Gastroesophageal sphincter (tissue), 4 donors: ENCODE results near the gene OR5M8. TPM values are rescaled to one million over a fixed set of nuclear protein-coding genes. Genes with fewer than 3 reads are reported as not detected.

Experiments used
- ATAC-seq: fragments of 150-250 bp; one replicate; pipeline ENCODE4 v1.9.1; 2016; ENCODE audit warnings: mild to moderate bottlenecking, moderate library complexity
- H3K27ac ChIP-seq, 4 donors: fragments of 200-600 bp; sonication (generic) in 3 of 4; 1 replicate in 3 of 4; 2 replicates in 1 of 4; pipeline ENCODE4 v1.5.1; 2016 to 2019
- H3K27me3 ChIP-seq: fragments of 200-600 bp; sonication (generic); one replicate; pipeline ENCODE4 v1.5.1; 2019
- H3K36me3 ChIP-seq, 2 donors: fragments of 200-600 bp; sonication (generic); one replicate each; pipeline ENCODE4 v1.5.1; 2019; ENCODE audit warnings: control low read depth in 1 of 2
- H3K4me1 ChIP-seq, 3 donors: fragments of 200-600 bp; sonication (generic); 1 replicate in 2 of 3; 2 replicates in 1 of 3; pipeline ENCODE4 v1.5.1; 2016 to 2019; ENCODE audit warnings: control low read depth in 2 of 3
- H3K4me3 ChIP-seq, 2 donors: fragments of 200-600 bp; sonication (generic); one replicate each; pipeline ENCODE4 v1.5.1; 2019; ENCODE audit warnings: mild to moderate bottlenecking in 1 of 2, moderate library complexity in 1 of 2
- H3K9me3 ChIP-seq, 3 donors: fragments of 200-600 bp; sonication (generic); one replicate each; pipeline ENCODE4 v1.5.1; 2017 to 2019; ENCODE audit warnings: control low read depth in 2 of 3
- CTCF ChIP-seq, 4 experiments: fragments of 200-600 bp in 2 of 4; fragments of 450-650 bp in 2 of 4; sonication (generic) in 1 of 4; IDR thresholded peaks; one replicate each; pipeline ENCODE4 v1.5.1; 2017 to 2019; ENCODE audit warnings: antibody characterized with exemption in 4 of 4, mild to moderate bottlenecking in 2 of 4, moderate library complexity in 2 of 4
- EP300 ChIP-seq: sonication (generic); formaldehyde crosslinking; IDR thresholded peaks from one replicate; pipeline ENCODE4 v1.6.1; 2017; ENCODE audit warnings: antibody characterized with exemption, mild to moderate bottlenecking
- POLR2A ChIP-seq, 2 donors: fragments of 450-650 bp; IDR thresholded peaks; one replicate each; pipeline ENCODE4 v1.6.1; 2017; ENCODE audit warnings: antibody characterized with exemption in 2 of 2, mild to moderate bottlenecking in 2 of 2, moderate library complexity in 1 of 2
- POLR2AphosphoS5 ChIP-seq: sonication (generic); formaldehyde crosslinking; IDR thresholded peaks from one replicate; pipeline ENCODE4 v1.6.1; 2017; ENCODE audit warnings: antibody characterized with exemption
- WGBS, 2 donors: methylation state at CpG; one replicate each; pipeline ENCODE4 v1.1.5; 2018; ENCODE audit warnings: low coverage in 1 of 2; 5-methylcytosine and 5-hydroxymethylcytosine counted together
- total RNA-seq, 4 donors: library from RNA; depleted of rRNA; stranded (reverse); fragments of >200 nt; gene quantifications; one replicate each; pipeline ENCODE4 v1.1.0, GENCODE V29; 2016

OR5M8 gene
- not detected for total RNA-seq

DNA sequence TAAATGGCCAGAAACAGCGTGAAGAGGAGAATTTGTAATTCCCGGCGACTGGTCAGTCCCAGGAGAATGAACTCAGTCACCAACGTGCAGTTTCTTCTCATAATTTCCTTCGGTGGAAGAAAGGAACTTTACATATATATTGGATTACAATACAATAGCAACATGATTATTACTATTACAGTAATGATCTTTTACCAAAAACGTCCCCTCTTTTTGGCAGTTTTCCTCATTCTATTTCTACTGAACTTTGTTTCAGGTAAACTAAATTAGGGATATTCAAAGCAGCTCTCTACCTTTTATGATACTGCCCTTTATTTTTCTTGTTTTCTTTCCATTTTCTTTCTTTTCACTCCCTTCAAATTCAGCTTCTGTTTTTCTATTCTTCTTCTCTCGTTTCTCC, at the start of gene OR5M8:
Gene OR5M8 (minus strand): TSS at position 101 of the 400 bp plus-strand sequence. CDS start 0 bp downstream, at position 101.
- TF ChIP-seq POLR2A (IDR thresholded peaks at IDR 0.05) (no peak), CTCF (IDR thresholded peaks at IDR 0.05) (no peak), EP300 (no peak), POLR2AphosphoS5 (no peak)
- 38 to 76% methylated on average over 1 to 7 of the region's 7 CpGs for WGBS, 2 donors
- no peaks in the 10 kb centered on the region for H3K4me1 ChIP-seq
- H3K9me3 ChIP-seq = peaks cover 0 to 9% (median 0%) of the 10 kb centered on the region in 3 donors
- H3K4me3 ChIP-seq = no peak within 1 kb of the TSS
- H3K27me3 ChIP-seq = no peaks in the 10 kb centered on the region
- H3K27ac ChIP-seq = no peak within 1 kb of the TSS
- no peak for ATAC-seq
- no peaks in the 10 kb centered on the region for H3K36me3 ChIP-seq

GRCh38 chr11:56533054-56533740, 42.0 kb upstream of the OR5M8 start:
- WGBS, 2 donors = 65 to 74% methylated on average over 3 of the region's 3 CpGs
- Histone ChIP-seq H3K36me3 (no peaks in the 10 kb centered on the region), H3K9me3 (no peaks in the 10 kb centered on the region), H3K4me3 (no peak overlapping the region), H3K27me3 (no peaks in the 10 kb centered on the region), H3K27ac (no peak overlapping the region), H3K4me1 (no peaks in the 10 kb centered on the region)
- TF ChIP-seq EP300 (no peak), POLR2AphosphoS5 (no peak), POLR2A (IDR thresholded peaks at IDR 0.05) (no peak), CTCF (IDR thresholded peaks at IDR 0.05) (no peak)
- ATAC-seq = no peak

GRCh38 chr11:56531856-56532255, 40.7 kb upstream of the OR5M8 start:
- Histone ChIP-seq H3K27me3 (no peaks in the 10 kb centered on the region), H3K4me3 (no peak overlapping the region), H3K36me3 (no peaks in the 10 kb centered on the region), H3K9me3 (no peaks in the 10 kb centered on the region), H3K4me1 (no peaks in the 10 kb centered on the region), H3K27ac (no peak overlapping the region)
- WGBS, 2 donors = 79 to 81% methylated on average over 2 of the region's 2 CpGs
- ATAC-seq = no peak
- TF ChIP-seq EP300 (no peak), CTCF (IDR thresholded peaks at IDR 0.05) (no peak), POLR2A (IDR thresholded peaks at IDR 0.05) (no peak), POLR2AphosphoS5 (no peak)

DNA sequence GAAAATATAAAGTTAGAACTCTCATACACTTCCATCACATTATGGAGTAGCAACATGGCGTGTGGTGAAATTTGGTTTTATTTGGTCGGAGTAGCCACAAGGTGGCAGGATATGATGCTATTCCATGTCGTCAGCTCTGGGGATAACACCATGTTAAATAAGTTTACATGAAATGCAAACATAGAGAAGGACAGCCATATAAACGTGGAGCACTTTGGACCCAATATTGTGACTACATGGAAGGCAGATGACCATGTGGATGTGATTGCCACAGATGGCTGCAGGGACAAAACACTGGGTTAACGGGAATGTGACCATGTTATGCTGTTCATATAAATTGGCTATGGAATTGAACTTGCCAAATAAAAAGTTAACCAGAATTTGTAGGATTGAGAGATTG, 30.8 kb upstream of the OR5M8 start:
- Histone ChIP-seq H3K36me3 (no peaks in the 10 kb centered on the region), H3K27ac (no peak overlapping the region), H3K4me3 (no peak overlapping the region), H3K4me1 (no peaks in the 10 kb centered on the region), H3K27me3 (no peaks in the 10 kb centered on the region), H3K9me3 (no peaks in the 10 kb centered on the region)
- WGBS, 2 donors = 43 to 53% methylated on average over 2 to 5 of the region's 5 CpGs
- ATAC-seq = no peak
- TF ChIP-seq EP300 = no peak
- no peak for TF ChIP-seq CTCF (IDR thresholded peaks at IDR 0.05)
- no peak for TF ChIP-seq POLR2AphosphoS5
- TF ChIP-seq POLR2A (IDR thresholded peaks at IDR 0.05) = no peak

- Histone ChIP-seq H3K27me3 (no peaks in the 10 kb centered on the region), H3K27ac (no peak overlapping the region), H3K4me1 (no peaks in the 10 kb centered on the region), H3K4me3 (no peak overlapping the region), H3K9me3 (no peaks in the 10 kb centered on the region), H3K36me3 (no peaks in the 10 kb centered on the region)
- TF ChIP-seq CTCF (IDR thresholded peaks at IDR 0.05) (no peak), EP300 (no peak), POLR2A (IDR thresholded peaks at IDR 0.05) (no peak), POLR2AphosphoS5 (no peak)
- no peak for ATAC-seq
- WGBS, 2 donors = 57 to 78% methylated on average over 1 of the region's 1 CpG
Measured at GRCh38 chr11:56513280-56513679, 22.1 kb upstream of the OR5M8 start.
